ENCODE data around the gene SFT2D1. TPM values are rescaled to one million over a fixed set of nuclear protein-coding genes. Genes with fewer than 3 reads are reported as not detected.

The SFT2D1 gene
- total RNA-seq, 2 donors from 2014 or later = 11.5 to 28.0 TPM

- Histone ChIP-seq H3K9me3 (no peaks in the 10 kb centered on the region), H3K36me3 (replicated peaks in 1 of 2; ENCODE audit: insufficient read depth in 1 of 2, low read depth in 2 of 2) (peaks cover 0 to 10% of the 10 kb centered on the region in 2 donors), H3K4me1 (no peaks in the 10 kb centered on the region), H3K27me3 (no peaks in the 10 kb centered on the region), H3K4me3 (no peak overlapping the region), H3K27ac (no peak overlapping the region)
- intact Hi-C loops (cut with DNase I) = no loop called here
- ATAC-seq (no peak), DNase-seq (no peak)
- WGBS, 2 donors = 88 to 92% methylated on average over 18 of the region's 18 CpGs
- no peak for TF ChIP-seq POLR2A (IDR thresholded peaks at IDR 0.05)
- no peak for TF ChIP-seq CTCF (IDR thresholded peaks at IDR 0.05)
Measured at GRCh38 chr6:166318649-166319600, 23.4 kb downstream of the SFT2D1 start.

GRCh38 chr6:166318227-166318626, 24.1 kb downstream of the SFT2D1 start:
- H3K36me3 ChIP-seq (replicated peaks in 1 of 2; ENCODE audit: insufficient read depth in 1 of 2, low read depth in 2 of 2) = peaks cover 0 to 8% of the 10 kb centered on the region in 2 donors
- intact Hi-C loops (cut with DNase I) = no loop called here
- no peaks in the 10 kb centered on the region for H3K4me1 ChIP-seq
- no peak for ATAC-seq
- no peak for TF ChIP-seq CTCF (IDR thresholded peaks at IDR 0.05)
- TF ChIP-seq POLR2A (IDR thresholded peaks at IDR 0.05) = no peak
- no peak for DNase-seq
- 85% methylated on average over 4 to 14 of the region's 14 CpGs for WGBS, 2 donors
- no peaks in the 10 kb centered on the region for H3K9me3 ChIP-seq
- no peaks in the 10 kb centered on the region for H3K27me3 ChIP-seq
- no peak overlapping the region for H3K27ac ChIP-seq
- H3K4me3 ChIP-seq = no peak overlapping the region

GRCh38 chr6:166317261-166318212, 24.8 kb downstream of the SFT2D1 start:
- H3K36me3 ChIP-seq (replicated peaks in 1 of 2; ENCODE audit: insufficient read depth in 1 of 2, low read depth in 2 of 2) = peaks cover 0 to 3% of the 10 kb centered on the region in 2 donors
- no peak overlapping the region for H3K4me3 ChIP-seq
- DNase-seq = no peak
- ATAC-seq = no peak
- no peaks in the 10 kb centered on the region for H3K4me1 ChIP-seq
- H3K27me3 ChIP-seq = no peaks in the 10 kb centered on the region
- WGBS, 2 donors = 79 to 81% methylated on average over 18 to 19 of the region's 19 CpGs
- no peak overlapping the region for H3K27ac ChIP-seq
- TF ChIP-seq CTCF (IDR thresholded peaks at IDR 0.05) = no peak
- no peak for TF ChIP-seq POLR2A (IDR thresholded peaks at IDR 0.05)
- H3K9me3 ChIP-seq = no peaks in the 10 kb centered on the region
- intact Hi-C loops (cut with DNase I) = no loop called here

GRCh38 chr6:166315436-166315835, 26.9 kb downstream of the SFT2D1 start:
- H3K4me3 ChIP-seq = no peak overlapping the region
- DNase-seq = no peak
- H3K27ac ChIP-seq = no peak overlapping the region
- no peak for ATAC-seq
- TF ChIP-seq CTCF (IDR thresholded peaks at IDR 0.05) = no peak
- TF ChIP-seq POLR2A (IDR thresholded peaks at IDR 0.05) = no peak
- H3K36me3 ChIP-seq (replicated peaks in 1 of 2; ENCODE audit: insufficient read depth in 1 of 2, low read depth in 2 of 2) = no peaks in the 10 kb centered on the region
- no peaks in the 10 kb centered on the region for H3K9me3 ChIP-seq
- intact Hi-C loops (cut with DNase I) = no loop called here
- no peaks in the 10 kb centered on the region for H3K27me3 ChIP-seq
- WGBS, 2 donors = 42 to 57% methylated on average over 11 of the region's 11 CpGs
- H3K4me1 ChIP-seq = no peaks in the 10 kb centered on the region

Measured in body of pancreas (tissue), 4 donors.